Left forelimb (tissue), 1 donor: ENCODE data around the gene IWS1.
"Not testable (repeated sequence)": the region's sequence is repeated elsewhere in the genome, so short reads cannot be mapped to it uniquely, and the experiment has no call there.

Experiments
- DNase-seq: peaks from one replicate; pipeline ENCODE4 v3.0.0-alpha.2; 2018; ENCODE audit warnings: low spot score

Gene IWS1

DNA sequence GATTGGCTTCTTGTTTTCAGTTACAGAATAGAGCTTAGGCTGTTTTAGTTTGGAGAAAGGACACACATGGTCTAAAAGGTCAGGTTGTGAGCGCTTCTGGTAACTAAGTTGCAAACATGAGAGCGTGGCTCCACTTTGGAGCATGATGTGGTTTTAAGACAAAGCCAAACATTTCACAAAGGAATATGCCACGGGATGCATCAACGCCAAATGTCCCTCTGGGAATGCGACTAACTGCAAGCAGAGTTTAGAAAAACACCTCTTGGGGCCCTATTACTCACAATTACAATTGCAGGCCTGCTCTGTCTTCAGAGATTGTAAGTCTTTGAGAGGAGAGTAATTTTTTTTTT is 34.6 kb upstream of the IWS1 start:
- DNase-seq: no peak

DNA sequence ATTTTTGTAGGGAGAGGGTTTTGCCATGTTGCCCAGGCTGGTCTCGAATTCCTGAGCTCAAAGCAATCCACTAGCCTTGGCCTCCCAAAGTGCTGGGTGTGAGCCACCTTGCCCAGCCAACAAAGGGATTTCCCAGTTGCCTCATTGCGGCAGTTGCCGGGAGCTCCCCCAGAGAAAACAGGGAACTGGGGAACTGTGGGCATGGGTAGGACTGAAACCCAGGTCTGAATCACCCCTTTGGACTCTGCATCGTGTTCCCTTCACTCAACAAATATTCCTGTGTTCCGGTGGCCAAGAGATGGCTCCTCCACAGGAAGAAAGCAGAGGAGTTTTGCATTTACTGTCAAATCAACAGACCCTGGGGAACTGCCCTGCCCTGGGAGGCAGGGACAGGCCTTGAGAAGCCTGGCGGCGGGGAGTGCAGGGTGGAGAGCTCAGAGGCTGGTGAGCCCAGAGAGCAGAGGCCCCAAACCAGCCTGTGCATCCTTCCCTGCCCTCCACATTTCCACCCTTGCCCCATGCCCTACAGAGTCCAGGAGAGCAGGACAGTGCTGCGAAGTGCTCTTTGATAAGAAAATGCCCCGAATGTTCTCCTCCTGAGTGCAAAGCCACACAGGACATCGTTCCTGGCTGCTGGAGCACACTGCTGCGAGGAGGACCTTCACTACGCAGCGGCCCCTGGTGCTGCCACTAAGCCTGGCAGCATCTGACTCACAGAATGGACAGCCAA is 34.1 kb upstream of the IWS1 start:
- no peak for DNase-seq

DNA sequence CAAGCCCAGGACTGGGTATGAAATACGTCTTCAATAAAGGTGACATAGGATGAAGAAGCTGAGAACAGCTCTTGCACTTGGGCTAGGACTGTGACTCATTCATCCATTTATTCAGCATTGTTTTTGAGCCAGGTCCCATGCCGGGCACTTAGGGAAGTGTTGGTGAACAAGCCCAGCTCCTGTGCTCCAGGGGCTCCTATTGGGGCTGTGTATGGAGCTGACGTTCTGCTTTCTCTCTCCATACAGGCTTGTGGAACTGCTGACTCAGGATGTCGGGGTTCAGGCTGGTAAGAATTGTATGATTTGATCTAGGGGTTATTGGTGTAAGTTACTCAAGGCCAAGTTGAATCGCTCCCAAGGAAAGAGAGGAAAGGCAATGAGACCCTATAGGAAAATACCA is 33.2 kb upstream of the IWS1 start:
- no peak for DNase-seq

DNA sequence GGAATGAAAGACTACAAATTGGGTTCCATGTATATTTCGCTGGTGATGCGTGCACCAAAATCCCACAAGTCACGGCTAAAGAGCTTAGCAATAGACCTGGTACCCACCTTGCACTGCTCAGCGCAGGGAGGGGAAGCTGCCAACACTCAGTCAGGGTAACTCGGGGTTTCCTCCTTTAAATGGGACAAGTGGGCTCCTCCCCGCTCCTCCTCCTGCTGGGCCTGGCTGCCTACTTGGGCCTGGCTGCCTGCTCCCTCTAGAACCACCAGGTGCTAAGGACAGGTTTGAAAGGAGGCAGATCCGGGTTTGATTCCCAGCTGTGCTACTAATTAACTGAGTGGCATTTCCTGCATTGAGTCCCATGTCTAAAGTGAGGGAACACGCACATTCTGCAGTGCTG is 32.6 kb upstream of the IWS1 start:
- no peak for DNase-seq

DNA sequence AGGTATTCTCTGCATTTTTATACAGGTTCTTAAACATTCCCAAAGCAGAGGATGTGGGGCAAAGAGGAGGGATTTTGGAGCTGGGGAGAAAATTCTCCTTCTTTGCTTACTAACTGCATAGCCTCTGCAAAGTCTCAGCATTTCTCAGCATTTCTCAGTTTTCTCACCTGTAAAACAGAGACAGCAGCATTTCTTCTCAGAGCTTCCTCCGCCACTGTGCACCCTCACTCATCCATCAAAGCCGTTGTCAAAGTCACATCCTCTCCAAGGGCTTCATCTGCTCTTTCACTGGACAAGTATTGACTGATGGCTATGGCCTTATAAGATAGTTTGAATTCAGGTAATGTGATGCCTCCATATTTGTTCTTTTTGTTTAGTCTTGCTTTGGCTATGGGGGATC is 26.6 kb upstream of the IWS1 start:
- no peak for DNase-seq

DNA sequence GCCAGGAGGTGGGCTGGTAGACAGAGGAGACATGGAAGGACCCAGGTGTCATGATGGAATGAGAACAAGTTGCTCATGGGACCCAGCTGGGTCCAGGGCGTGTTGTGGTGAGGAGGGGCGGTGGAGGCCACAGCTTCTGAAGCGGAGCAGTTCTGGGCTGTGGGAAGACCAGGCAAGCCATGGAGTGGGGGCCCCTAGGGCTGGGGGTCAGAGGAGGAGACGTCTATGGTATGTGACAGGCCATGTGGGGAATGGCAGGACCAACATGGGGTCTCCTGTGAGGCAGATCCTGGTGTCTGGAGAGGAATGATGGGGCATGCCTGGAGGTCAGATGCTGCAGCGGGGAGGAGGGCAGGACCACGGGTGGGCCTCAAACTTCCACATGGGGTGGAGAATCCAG is 26.0 kb upstream of the IWS1 start:
- DNase-seq: no peak

DNA sequence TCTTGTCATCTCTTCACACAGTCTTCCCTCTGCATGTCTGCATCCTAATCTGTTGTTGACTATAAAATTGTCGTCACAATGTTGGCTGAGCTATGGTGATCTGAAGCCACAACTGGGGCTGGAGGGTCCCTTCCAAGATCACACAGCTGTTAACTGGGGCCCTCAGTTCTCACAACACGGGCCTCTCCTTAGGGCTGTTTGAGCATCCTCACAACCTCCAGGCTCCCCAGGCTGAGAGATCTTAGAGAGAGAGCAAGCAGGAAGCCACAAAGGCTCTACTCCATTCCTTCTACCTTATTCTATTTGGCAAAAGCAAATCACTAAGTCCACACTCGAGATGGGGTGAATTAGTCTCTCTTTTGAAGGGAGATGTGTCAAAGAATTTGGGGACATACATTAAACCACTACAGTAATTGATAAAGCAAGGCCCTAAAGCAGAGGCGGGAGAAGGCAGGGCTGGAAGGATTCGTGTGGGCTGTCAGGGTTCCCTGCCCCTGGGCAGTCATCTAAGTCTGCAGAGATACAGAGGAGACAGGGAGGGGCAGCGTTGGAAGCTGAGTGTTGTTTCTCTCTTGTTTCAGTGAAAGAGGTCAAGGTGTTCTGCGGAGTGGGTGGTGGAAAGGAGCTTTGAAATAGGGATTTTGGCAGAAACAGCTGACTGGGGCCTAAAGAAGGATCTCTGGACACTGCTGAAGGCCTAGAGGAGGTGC is 25.1 kb upstream of the IWS1 start:
- DNase-seq: no peak

DNA sequence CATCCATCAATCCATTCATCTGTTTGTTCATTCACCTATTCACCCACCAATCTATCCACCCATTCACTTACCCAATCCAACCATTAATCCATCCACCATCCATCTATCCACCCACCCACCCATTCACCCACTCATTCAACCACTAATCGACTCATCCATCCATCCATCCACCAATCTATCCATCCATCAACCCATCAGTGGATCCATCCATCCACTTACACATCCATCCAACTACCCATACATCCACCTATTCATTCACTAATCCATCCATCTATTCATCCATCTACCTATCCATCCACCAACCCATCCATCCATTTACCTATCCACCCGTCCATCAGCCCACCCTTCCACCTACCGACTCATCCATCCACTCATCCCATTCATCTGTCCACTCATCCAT is 20.5 kb upstream of the IWS1 start:
- no peak for DNase-seq

DNA sequence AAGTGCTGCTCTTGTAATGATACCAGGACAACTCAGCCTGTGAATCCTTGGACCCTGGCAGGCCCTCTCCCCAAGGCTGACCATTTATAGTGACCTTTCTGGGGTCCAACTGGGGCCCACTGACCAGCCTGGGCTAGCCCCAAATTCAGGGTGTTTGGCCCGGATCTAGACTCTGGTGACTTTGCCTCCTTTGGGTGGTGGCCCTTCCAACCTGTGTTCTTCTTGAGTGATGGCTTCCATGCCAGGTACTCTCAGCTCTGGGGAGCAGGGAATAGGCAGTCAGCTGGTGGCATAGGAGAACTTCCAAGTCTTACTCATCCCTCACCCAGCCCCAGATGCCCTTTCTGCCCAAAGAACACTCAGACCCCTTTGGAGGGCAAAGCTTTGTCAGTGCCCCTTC is 19.5 kb upstream of the IWS1 start:
- DNase-seq: no peak

DNA sequence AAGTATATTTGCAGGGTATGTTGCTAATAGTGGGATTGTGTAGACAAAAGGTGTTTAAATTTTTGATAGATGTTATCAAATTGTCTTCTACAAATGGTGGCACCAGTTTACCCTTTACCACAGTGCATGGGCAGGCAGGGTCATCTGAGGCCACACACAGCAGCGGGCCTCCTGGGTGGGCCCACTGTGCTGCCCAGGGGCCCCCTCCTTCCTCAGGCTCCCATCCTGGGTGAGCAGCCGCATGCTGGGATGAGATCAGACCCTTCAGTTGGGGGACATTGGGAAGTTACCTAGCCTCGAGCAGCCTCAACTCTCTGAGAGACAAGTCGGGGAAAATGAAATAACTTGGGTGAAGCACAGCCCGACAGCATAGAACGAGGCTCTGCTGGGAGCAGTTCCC is 18.9 kb upstream of the IWS1 start:
- no peak for DNase-seq

DNA sequence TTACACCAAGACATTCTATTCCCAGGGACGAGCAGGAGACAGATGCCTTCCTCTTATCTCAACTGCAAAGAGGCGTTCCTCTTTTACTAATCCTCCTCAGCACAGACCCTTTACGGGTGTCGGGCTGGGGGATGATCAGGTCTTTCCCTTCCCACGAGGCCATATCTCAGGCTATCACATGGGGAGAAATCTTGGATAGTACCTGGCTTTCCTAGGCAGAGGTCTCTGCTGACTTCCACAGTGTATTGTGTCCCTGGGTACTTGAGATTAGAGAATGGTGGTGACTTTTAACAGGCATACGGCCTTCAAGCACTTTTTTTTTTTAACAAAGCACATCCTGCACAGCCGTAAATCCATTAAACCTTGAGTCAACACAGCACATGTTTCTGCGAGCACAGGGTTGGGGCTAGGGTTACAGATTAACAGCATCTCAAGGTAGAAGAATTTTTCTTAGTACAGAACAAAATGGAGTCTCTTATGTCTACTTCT is 16.8 kb upstream of the IWS1 start:
- not testable (repeated sequence) for DNase-seq

DNA sequence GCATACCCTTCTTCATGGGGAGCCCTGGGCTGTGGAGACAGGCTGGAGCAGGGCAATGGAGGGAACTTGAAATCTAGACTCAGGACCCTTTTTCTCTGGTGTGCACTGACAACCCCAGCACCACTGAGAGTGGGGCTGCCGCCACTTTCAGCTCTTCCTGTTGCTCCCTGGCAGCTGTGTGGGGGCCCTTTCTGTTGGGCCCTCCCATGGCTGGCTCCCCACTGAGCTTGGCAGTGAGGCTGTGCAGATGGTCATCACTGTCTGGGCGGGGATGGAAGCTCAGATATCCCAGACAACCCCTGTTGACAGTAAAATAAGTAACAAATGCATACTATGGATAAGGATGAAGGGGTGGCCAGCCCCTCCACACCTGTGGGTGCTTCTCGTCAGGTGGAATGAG is 15.9 kb upstream of the IWS1 start:
- DNase-seq: no peak

DNA sequence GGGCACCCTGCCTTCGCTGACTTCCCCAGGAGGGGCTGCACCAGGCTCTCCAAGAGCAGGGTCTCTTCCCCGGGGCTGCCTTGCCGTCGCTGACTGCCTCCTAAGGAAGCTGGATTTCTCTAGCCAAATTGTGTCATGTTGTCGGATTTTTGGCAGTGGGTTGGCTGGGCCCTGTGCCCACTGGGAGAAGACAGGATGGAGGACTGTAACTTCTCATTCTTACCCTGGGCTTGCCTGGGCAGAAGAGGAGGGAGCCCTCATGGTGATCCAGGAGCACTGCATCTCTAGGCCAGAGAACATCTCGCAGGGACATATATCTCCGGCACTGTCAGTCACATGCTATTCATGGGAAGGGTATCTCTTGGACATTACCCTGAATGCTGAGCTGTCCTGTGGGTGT is 15.5 kb upstream of the IWS1 start:
- no peak for DNase-seq

DNA sequence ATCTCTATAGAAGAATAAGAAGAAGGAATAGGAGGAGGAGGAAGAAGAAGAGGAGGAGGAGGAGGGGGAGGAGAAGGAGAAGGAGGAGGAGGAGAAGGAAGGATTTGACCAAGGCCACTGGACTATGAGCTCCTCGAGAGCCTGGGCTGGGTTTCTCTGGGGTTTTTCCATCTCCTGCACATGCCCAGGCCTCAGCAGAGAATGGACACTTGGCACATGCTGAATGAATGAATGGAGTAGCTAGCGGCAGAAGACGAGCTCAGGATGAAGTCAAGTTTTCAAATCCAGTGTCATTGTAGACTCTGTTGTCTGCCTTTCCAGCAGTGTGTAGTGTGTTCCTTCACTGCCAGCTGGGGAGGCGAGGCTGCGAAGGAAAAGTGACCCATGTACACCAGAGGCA is 11.4 kb upstream of the IWS1 start:
- no peak for DNase-seq

DNA sequence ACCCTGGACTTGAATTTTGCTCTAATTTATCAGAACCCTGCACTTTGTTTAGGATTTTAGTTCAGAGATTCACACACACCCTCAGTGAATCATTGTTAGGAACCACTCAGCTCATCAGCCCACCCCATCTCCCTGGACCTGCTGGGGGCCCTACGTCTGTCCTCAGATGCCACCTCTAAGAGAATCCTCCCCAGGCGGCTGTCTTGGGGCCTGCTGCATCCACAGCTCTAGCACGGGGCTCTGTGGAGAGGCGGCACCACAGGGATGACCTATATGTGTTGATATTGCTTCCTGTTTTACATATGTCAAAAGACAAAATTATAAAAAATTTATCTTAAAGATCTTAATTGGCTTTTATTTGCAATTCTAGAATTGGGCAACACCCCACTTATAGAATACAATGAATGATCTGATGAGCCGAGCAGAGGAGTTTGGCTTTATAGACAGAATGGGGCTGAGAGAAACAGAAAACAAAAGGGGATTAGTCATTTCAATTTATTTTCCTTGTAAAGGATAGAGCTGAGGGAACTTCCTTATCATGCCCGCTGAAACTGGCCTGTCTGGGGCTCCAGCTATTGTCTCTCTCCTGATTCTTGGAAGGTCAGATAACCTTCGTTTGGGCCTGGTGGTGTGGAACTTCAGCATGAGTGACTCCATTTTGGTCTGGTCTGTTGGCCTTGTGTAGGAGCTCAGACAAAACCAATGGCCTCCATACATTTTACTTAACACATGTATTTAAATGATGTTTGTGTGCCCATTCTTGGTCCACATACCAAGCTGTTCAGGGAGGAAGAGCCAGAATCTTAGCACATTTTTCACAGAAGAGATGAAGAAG is 10.6 kb upstream of the IWS1 start:
- no peak for DNase-seq

DNA sequence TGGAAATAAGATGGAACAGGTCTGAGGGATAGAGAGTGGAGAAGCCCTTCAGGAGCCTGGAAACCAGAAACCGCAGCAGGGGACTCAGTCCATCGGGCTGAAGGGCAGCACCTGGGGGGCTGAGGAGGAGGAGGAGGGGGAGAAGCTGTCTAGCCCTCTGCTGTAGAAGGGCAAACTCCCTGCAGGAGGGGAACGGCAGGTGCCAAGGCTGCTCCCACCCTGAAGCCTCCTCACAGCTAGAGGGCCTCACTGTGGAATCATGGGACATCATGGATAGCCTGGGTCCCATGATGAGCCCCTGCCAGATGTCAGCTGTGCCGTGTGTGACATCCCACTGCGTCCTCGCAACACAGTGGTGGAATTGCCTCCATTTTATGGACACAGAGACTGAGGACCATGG is 9.6 kb upstream of the IWS1 start:
- no peak for DNase-seq

DNA sequence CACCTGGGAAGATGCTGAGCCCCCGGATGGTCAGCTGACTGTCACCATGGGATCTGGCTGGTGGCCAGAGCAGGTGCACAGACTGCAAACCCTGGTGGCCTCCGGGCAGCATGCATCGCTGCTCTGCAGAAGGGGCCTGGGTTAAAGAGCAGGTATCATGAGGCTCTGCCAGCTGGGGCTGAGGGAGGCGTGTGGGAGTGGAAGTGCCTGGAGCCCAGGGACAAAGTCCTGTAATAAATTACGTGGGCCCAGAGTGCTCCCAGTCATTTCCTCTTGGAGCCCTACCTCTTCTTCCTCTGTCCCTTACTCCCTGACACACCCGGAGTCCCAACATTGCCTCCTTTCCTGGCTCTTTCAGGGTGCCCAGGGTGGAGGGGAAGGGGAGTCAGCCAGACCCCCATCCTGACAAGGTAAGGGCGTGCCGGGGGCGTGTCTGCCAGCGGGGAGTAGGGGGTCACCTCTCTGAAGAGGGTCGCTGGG is 9.2 kb upstream of the IWS1 start, which contains the start of gene MYO7B:
Gene MYO7B, plus strand, starts transcription at position 262 of the 480 bp plus-strand sequence. CDS start 24,040 bp downstream, outside the sequence.
- DNase-seq: no peak

DNA sequence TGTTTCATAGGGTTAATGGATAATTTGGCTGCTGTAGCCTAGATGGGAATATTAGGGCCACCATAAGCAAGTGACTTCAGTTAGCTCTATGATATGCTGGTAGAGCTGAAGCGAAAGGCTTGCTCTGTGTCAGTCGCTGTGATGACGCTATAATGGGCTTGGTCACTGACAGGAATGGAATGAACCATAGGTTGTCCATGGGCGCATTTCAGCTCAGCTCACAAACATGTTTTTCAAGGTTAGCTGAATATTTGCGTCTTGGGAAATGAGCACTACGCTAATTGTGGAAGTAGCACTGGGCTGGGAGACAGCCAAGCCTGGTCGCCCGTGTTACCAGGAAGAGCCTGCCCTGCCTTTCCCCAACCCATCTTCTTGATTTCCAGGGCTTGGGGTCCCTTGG is 6.0 kb upstream of the IWS1 start:
- DNase-seq: no peak

DNA sequence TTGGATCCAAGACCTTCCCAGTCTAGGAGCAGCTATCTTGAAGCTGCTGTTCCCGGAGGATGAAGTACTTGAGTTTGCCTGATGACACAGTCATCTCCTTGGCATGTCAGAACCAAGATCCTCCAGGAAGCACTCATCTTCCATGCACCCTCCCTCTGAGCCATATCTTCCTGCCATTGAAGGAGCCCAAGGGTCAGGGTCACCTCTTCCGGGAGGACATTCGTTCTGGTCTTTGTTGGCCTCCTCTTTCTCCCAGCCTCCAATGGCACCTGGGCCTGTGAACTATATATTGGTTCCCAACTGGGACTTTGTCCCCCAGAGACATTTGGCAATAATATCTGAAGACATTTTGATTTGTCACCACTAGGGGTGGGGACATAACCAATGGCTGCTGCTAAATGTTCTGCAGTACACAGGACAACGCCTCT is 4.9 kb upstream of the IWS1 start:
- no peak for DNase-seq

DNA sequence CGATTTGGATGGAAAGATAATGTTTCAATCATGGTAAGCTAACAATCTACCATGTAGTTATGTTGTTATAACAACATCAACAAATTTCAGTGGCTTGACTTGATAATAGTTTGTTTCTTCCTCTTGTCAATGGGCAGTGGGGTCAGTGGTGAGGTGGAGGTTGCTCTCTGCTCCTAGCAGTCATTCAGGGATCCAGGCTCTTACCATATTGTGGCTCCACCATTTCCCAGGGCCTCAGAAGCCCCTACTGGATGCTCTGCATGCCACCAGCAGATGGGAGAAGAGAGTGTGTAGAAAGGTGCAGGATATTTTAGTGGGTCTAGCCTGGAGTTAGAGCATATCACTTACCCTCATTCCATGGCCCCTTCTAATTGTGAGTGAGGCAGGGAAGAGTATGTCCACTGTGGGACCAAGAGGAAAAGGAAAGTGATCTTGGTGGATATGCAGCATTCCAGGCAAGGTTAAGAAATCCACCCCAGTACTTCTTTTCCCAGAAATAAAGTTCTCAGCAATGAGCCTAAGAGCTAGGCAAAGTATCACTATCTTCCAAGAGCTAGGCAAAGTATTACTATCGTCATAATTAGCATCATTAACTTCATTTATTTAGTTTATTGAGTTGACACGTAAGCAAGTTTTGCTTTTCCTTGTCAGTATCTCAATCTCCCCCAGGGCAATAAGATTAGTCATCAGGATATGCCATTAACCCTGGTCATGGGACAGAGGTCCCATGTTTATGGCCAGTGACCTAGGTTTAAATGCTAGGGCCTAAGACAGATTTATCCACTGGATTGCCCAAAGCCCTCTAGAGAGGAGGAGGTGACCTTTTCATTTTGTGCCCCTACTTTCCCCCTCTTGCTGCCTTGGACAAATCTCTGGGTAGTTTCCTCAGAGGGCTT is 4.2 kb upstream of the IWS1 start:
- DNase-seq: no peak

DNA sequence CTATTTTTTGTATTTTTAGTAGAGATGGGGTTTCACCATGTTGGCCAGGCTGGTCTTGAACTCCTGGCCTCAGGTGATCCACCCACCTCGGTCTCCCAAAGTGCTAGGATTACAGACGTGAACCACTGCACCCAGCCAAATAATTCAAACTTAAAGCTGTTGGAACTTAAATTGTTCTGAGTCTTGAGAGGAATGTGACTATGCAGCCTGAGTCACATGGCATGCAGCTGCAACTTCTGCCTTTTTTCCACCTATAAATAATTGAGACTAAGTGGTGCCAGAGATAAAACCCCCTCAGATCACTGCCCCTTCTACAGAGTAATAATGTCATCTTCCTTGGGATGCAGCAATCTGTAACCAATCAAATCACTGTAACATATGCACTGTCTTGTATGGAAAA is 3.1 kb upstream of the IWS1 start:
- not testable (repeated sequence) for DNase-seq

DNA sequence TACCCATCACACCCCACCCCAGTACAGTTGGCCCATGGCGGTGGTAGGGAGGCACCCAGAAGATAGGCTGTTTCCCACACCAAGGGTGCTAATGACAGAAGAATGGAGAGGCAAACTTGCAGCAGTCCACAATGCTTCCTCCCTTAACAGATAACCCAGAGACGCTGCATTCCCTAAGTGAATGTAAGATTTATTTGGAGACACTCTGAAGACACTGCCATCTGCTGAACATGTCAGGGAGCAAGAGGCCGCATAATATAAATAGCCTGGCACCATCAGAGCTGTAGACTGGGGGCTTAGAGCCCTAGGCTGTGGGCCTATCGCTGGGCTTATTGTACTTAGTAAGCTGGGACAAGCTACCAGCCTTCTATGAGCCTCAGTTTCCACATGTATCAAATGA is 2.2 kb upstream of the IWS1 start:
- no peak for DNase-seq
